Measurements from ENCODE around the gene TBPL2. TPM values are rescaled to one million over a fixed set of nuclear protein-coding genes. Genes with fewer than 3 reads are reported as not detected.

Gene TBPL2
- total RNA-seq, 1 experiment from 2014 or later, result not detected

GRCh38 chr14:55458800-55459515 lies 18.5 kb upstream of the TBPL2 start:
- Histone ChIP-seq H3K4me1 (ENCODE audit: insufficient read depth, low read length) (no peaks in the 10 kb centered on the region), H3K18ac (ENCODE audit: insufficient read length, low read depth, low read length) (no peak overlapping the region), H2BK5ac (ENCODE audit: insufficient read length, low read length) (no peak overlapping the region), H3K27ac (ENCODE audit: insufficient read length, low read depth, low read length) (no peak overlapping the region), H3K4ac (ENCODE audit: low read depth, low read length) (no peak overlapping the region), H3K4me2 (ENCODE audit: insufficient read depth, insufficient read length, low read length) (no peak overlapping the region), H3K9me3 (ENCODE audit: control insufficient read depth, low read depth, low read length) (no peaks in the 10 kb centered on the region), H3K56ac (ENCODE audit: insufficient read length, low read depth, low read length) (no peak overlapping the region), H3K9ac (ENCODE audit: extremely low read depth, insufficient read length, low read length) (no peak overlapping the region), H3K14ac (ENCODE audit: insufficient read depth, low read length) (no peak overlapping the region), H3K79me1 (ENCODE audit: insufficient read depth, low read depth, low read length, poor library complexity, severe bottlenecking) (no peaks in the 10 kb centered on the region), H3K23ac (ENCODE audit: insufficient read length, low read depth, low read length) (no peak overlapping the region), H4K20me1 (ENCODE audit: control insufficient read depth, insufficient read depth, insufficient read length) (no peaks in the 10 kb centered on the region), H3K27me3 (ENCODE audit: insufficient read depth, low read length) (no peaks in the 10 kb centered on the region), H2BK120ac (ENCODE audit: low read depth, low read length, poor library complexity, severe bottlenecking) (no peak overlapping the region), H3T11ph (ENCODE audit: low read length) (no peak overlapping the region), H3K79me2 (ENCODE audit: insufficient read depth, low read length) (no peaks in the 10 kb centered on the region), H4K5ac (ENCODE audit: insufficient read length, low read depth, low read length) (no peak overlapping the region), H3K23me2 (ENCODE audit: insufficient read length, low read depth, low read length, poor library complexity, severe bottlenecking) (no peaks in the 10 kb centered on the region), H2AFZ (ENCODE audit: low read length) (peak overlapping the region; percentile 32), H2BK15ac (ENCODE audit: low read depth, low read length) (0 out of 2 replicates have a peak overlapping the region, but pooled peaks have one; percentile 45), H2BK20ac (ENCODE audit: low read depth, low read length, poor library complexity, severe bottlenecking) (no peak overlapping the region), H4K91ac (ENCODE audit: insufficient read length, low read depth, low read length) (no peak overlapping the region), H4K8ac (replicated peaks; ENCODE audit: insufficient read length, low read depth, low read length) (no peak overlapping the region), H2AK5ac (ENCODE audit: insufficient read length, low read length) (no peak overlapping the region), H2BK12ac (ENCODE audit: insufficient read length, low read depth, low read length) (peak overlapping the region; percentile 23)
- TF ChIP-seq, protein P1, sequence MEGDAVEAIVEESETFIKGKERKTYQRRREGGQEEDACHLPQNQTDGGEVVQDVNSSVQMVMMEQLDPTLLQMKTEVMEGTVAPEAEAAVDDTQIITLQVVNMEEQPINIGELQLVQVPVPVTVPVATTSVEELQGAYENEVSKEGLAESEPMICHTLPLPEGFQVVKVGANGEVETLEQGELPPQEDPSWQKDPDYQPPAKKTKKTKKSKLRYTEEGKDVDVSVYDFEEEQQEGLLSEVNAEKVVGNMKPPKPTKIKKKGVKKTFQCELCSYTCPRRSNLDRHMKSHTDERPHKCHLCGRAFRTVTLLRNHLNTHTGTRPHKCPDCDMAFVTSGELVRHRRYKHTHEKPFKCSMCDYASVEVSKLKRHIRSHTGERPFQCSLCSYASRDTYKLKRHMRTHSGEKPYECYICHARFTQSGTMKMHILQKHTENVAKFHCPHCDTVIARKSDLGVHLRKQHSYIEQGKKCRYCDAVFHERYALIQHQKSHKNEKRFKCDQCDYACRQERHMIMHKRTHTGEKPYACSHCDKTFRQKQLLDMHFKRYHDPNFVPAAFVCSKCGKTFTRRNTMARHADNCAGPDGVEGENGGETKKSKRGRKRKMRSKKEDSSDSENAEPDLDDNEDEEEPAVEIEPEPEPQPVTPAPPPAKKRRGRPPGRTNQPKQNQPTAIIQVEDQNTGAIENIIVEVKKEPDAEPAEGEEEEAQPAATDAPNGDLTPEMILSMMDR (conservative IDR thresholded peaks at IDR 0.05), result no peak
- peaks cover 3 to 4% of the 10 kb centered on the region in 2 experiments; a peak in 2 of 5 replicates for H3K9me3 Mint-ChIP-seq
- peaks cover 0 to 5% (median 2%) of the 10 kb centered on the region in 3 experiments; a peak in 2 of 7 replicates for H3K36me3 Mint-ChIP-seq (ENCODE audit: insufficient read depth in 1 of 3, low read depth in 3 of 3)
- DNase-seq, result no peak
- H3K27ac Mint-ChIP-seq, result no peak overlapping the region
- H3K4me3 Mint-ChIP-seq, result no peak overlapping the region; a peak in 1 of 5 replicates
- peaks cover 11 to 12% of the 10 kb centered on the region in 2 experiments for H3K4me1 Mint-ChIP-seq
- peaks cover 5% of the 10 kb centered on the region; the same call in 1 of the 2 replicates for H3K27me3 Mint-ChIP-seq (ENCODE audit: low read depth)
- no CpG with 5 or more reads among the region's 9 CpGs for WGBS (ENCODE audit: extremely low coverage, insufficient read length, low lambda C conversion rate)
